IMR-90 (cell line): ENCODE measurements around the gene RIMBP2.

ENCODE experiments used
- FOS ChIP-seq: fragments of 150-350 bp; IDR thresholded peaks from 2 replicates; pipeline ENCODE4 v1.6.1; 2016; ENCODE audit warnings: low read depth, low read length
- MAFK ChIP-seq: IDR thresholded peaks from 2 replicates; pipeline ENCODE4 v1.6.1; 2012; ENCODE audit warnings: low read depth, low read length, improper control_type of control experiment
- MAZ ChIP-seq: IDR thresholded peaks from 2 replicates; pipeline ENCODE4 v1.6.1; 2012; ENCODE audit warnings: low read depth, mild to moderate bottlenecking, low read length, improper control_type of control experiment, moderate library complexity, borderline replicate concordance
- MXI1 ChIP-seq: IDR thresholded peaks from 2 replicates; pipeline ENCODE4 v1.6.1; 2012; ENCODE audit warnings: low read depth, mild to moderate bottlenecking, low read length, moderate library complexity, borderline replicate concordance
- NFE2L2 ChIP-seq: fragments of 150-350 bp; IDR thresholded peaks from 2 replicates; pipeline ENCODE4 v1.6.1; 2016; ENCODE audit warnings: low read depth, mild to moderate bottlenecking, low read length
- POLR2A ChIP-seq: IDR thresholded peaks from 2 replicates; pipeline ENCODE4 v1.6.1; 2012; ENCODE audit warnings: mild to moderate bottlenecking, low read depth, low read length
- RAD21 ChIP-seq: IDR thresholded peaks from 2 replicates; pipeline ENCODE4 v1.6.1; 2012; ENCODE audit warnings: low read length, improper control_type of control experiment
- RCOR1 ChIP-seq: IDR thresholded peaks from 2 replicates; pipeline ENCODE4 v1.6.1; 2012; ENCODE audit warnings: mild to moderate bottlenecking, low read length, improper control_type of control experiment; ENCODE audit not compliant: insufficient replicate concordance
- RFX5 ChIP-seq: IDR thresholded peaks from 2 replicates; pipeline ENCODE4 v1.8.0; 2012; ENCODE audit warnings: low read depth, mild to moderate bottlenecking, low read length, moderate library complexity
- SMC3 ChIP-seq: fragments of 150-350 bp; IDR thresholded peaks from 2 replicates; pipeline ENCODE4 v1.6.1; 2016; ENCODE audit warnings: low read depth, mild to moderate bottlenecking, antibody characterized with exemption, low read length, moderate library complexity
- TF ChIP-seq, protein P1 (sequence below): conservative IDR thresholded peaks from 2 replicates; pipeline ENCODE4 v1.5.1; 2012; ENCODE audit warnings: mild to moderate bottlenecking, low read depth, low read length, improper control_type of control experiment
- TF ChIP-seq, protein P2 (sequence below): fragments of 150-350 bp; IDR thresholded peaks from 2 replicates; pipeline ENCODE4 v1.6.1; 2016; ENCODE audit warnings: low read depth, mild to moderate bottlenecking, low read length, moderate library complexity, borderline replicate concordance
- TF ChIP-seq, protein P3 (sequence below): fragments of 150-350 bp; IDR thresholded peaks from 2 replicates; pipeline ENCODE4 v1.6.1; 2017; ENCODE audit warnings: mild to moderate bottlenecking, antibody characterized with exemption, low read length, low read depth

DNA sequence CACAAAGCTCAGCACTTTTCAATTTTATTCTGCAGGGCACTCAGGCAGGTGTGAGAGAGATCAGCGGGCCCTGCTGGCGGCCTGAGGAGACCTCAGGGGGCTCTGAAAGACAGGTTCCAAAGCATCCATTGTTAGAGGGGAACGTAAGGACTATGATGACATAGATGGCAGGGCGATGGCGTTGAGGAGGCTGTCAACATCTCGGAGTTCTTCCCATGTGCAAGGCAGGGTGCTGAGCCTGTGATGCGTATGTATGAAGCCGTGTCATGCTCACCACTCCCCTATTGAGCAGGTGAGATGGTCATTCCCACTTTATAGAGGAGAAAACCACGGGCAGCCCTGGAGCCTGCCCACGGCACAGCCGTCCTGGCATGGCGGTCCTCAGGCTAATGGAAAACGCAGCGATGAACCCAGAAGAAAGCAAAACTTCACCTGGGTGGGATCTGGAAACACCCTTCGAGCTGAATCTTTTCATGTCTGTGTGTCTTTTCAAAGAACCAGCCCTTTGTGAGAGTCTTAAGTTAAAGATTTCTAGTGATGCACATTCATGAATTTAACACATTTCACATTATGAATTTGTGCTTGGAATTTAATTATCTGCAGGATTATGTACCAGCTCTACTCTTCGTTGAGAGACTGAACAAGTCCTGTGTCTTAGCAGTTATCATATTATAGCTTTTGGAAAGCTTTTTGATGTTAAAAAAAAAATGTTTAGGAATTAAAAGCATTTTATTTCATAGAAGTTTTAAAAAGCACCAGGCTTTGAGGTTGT lies 64.7 kb downstream of the RIMBP2 start:
- TF ChIP-seq, protein P1, sequence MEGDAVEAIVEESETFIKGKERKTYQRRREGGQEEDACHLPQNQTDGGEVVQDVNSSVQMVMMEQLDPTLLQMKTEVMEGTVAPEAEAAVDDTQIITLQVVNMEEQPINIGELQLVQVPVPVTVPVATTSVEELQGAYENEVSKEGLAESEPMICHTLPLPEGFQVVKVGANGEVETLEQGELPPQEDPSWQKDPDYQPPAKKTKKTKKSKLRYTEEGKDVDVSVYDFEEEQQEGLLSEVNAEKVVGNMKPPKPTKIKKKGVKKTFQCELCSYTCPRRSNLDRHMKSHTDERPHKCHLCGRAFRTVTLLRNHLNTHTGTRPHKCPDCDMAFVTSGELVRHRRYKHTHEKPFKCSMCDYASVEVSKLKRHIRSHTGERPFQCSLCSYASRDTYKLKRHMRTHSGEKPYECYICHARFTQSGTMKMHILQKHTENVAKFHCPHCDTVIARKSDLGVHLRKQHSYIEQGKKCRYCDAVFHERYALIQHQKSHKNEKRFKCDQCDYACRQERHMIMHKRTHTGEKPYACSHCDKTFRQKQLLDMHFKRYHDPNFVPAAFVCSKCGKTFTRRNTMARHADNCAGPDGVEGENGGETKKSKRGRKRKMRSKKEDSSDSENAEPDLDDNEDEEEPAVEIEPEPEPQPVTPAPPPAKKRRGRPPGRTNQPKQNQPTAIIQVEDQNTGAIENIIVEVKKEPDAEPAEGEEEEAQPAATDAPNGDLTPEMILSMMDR = no peak
- no peak for TF ChIP-seq POLR2A
- TF ChIP-seq, protein P2, sequence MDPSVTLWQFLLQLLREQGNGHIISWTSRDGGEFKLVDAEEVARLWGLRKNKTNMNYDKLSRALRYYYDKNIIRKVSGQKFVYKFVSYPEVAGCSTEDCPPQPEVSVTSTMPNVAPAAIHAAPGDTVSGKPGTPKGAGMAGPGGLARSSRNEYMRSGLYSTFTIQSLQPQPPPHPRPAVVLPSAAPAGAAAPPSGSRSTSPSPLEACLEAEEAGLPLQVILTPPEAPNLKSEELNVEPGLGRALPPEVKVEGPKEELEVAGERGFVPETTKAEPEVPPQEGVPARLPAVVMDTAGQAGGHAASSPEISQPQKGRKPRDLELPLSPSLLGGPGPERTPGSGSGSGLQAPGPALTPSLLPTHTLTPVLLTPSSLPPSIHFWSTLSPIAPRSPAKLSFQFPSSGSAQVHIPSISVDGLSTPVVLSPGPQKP = no peak
- no peak for TF ChIP-seq RFX5
- no peak for TF ChIP-seq NFE2L2
- no peak for TF ChIP-seq FOS
- no peak for TF ChIP-seq RAD21
- TF ChIP-seq, protein P3, sequence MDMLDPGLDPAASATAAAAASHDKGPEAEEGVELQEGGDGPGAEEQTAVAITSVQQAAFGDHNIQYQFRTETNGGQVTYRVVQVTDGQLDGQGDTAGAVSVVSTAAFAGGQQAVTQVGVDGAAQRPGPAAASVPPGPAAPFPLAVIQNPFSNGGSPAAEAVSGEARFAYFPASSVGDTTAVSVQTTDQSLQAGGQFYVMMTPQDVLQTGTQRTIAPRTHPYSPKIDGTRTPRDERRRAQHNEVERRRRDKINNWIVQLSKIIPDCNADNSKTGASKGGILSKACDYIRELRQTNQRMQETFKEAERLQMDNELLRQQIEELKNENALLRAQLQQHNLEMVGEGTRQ = no peak
- no peak for TF ChIP-seq MAZ
- TF ChIP-seq MAFK = no peak
- TF ChIP-seq RCOR1 = no peak
- TF ChIP-seq MXI1 = no peak
- TF ChIP-seq SMC3 = no peak
